HepG2 (cell line): Measurements from ENCODE around the gene NGFR. TPM values are rescaled to one million over a fixed set of nuclear protein-coding genes. Genes with fewer than 3 reads are reported as not detected.

Source experiments
- ATAD3A ChIP-seq: sonication (generic); formaldehyde crosslinking; IDR thresholded peaks from 2 replicates; pipeline ENCODE4 v1.4.0; 2020; ENCODE audit warnings: missing genetic modification reagents
- BRD4 ChIP-seq: sonication (generic); formaldehyde crosslinking; IDR thresholded peaks from 2 replicates; pipeline ENCODE4 v1.4.0; 2020; ENCODE audit warnings: missing genetic modification reagents
- CBX5 ChIP-seq: sonication (generic); formaldehyde crosslinking; IDR thresholded peaks from 2 replicates; pipeline ENCODE4 v1.4.0; 2020; ENCODE audit warnings: missing genetic modification reagents, borderline replicate concordance
- EP300 ChIP-seq, 3 experiments: sonication (generic) in 1 of 3; formaldehyde crosslinking in 1 of 3; IDR thresholded peaks; 2 replicates each; pipeline versions ENCODE4 v1.5.1 to v1.6.1; 2011 to 2020; ENCODE audit warnings: low read depth in 2 of 3, low read length in 2 of 3, borderline replicate concordance in 1 of 3, improper control_type of control experiment in 1 of 3, mild to moderate bottlenecking in 1 of 3, missing genetic modification reagents in 1 of 3, moderate library complexity in 1 of 3
- ERF ChIP-seq: IDR thresholded peaks from 2 replicates; pipeline ENCODE4 v1.6.1; 2018; ENCODE audit warnings: missing biosample characterization, missing genetic modification reagents
- HIVEP1 ChIP-seq: sonication (generic); formaldehyde crosslinking; IDR thresholded peaks from 2 replicates; pipeline ENCODE4 v1.4.0; 2020; ENCODE audit warnings: mild to moderate bottlenecking, missing genetic modification reagents
- MED1 ChIP-seq: sonication (generic); formaldehyde crosslinking; IDR thresholded peaks from 2 replicates; pipeline ENCODE4 v1.4.0; 2020; ENCODE audit warnings: missing genetic modification reagents
- NFE2 ChIP-seq: sonication (generic); formaldehyde crosslinking; IDR thresholded peaks from 2 replicates; pipeline ENCODE4 v1.4.0; 2020; ENCODE audit warnings: missing genetic modification reagents
- SRF ChIP-seq: IDR thresholded peaks from 2 replicates; pipeline ENCODE4 v1.6.1; 2011; ENCODE audit warnings: mild to moderate bottlenecking, low read depth, low read length, moderate library complexity
- SRSF1 ChIP-seq: fragments of 200-400 bp; formaldehyde crosslinking; optimal IDR thresholded peaks from 2 replicates; pipeline ENCODE3; 2017; ENCODE audit warnings: mild to moderate bottlenecking, low read depth, low read length, moderate library complexity
- ZNF343 ChIP-seq: sonication (generic); formaldehyde crosslinking; IDR thresholded peaks from 2 replicates; pipeline ENCODE4 v1.4.0; 2020; ENCODE audit warnings: mild to moderate bottlenecking, missing genetic modification reagents
- ZNF383 ChIP-seq: sonication (generic); formaldehyde crosslinking; IDR thresholded peaks from 2 replicates; pipeline ENCODE4 v1.4.0; 2020; ENCODE audit warnings: missing genetic modification reagents, mild to moderate bottlenecking, borderline replicate concordance
- polyA plus RNA-seq, 8 experiments: library from polyadenylated mRNA; depleted of rRNA in 3 of 8; stranded (reverse) in 7 of 8; unstranded in 1 of 8; fragments of >200 nt; fragmentation: Illumina TruSeq in 4 of 8; extraction: Trizol in 4 of 8; gene quantifications; 2 replicates each; pipeline versions ENCODE4 v1.2.1 to v1.2.3, GENCODE V29; 2011 to 2016; ENCODE audit warnings: low read depth in 4 of 8, missing spikeins in 1 of 8, mixed read lengths in 1 of 8; ENCODE audit not compliant: insufficient read depth in 1 of 8
- total RNA-seq, 5 experiments: library from RNA; depleted of rRNA; stranded (reverse); fragments of >200 nt; fragmentation: Illumina TruSeq; extraction: Trizol; gene quantifications; 2 replicates each; pipeline ENCODE4 v1.2.3, GENCODE V29; 2016; ENCODE audit warnings: low read depth in 1 of 5
- TF ChIP-seq, protein P1 (sequence below): IDR thresholded peaks from 2 replicates; pipeline ENCODE4 v1.4.0; 2020; ENCODE audit warnings: mild to moderate bottlenecking, missing genetic modification reagents
- TF ChIP-seq, protein P2 (sequence below): sonication (generic); formaldehyde crosslinking; IDR thresholded peaks from 2 replicates; pipeline ENCODE4 v1.4.0; 2020; ENCODE audit warnings: mild to moderate bottlenecking, missing genetic modification reagents
- TF ChIP-seq, protein P3 (sequence below): IDR thresholded peaks from 2 replicates; pipeline ENCODE4 v1.6.1; 2016; ENCODE audit warnings: missing genetic modification reagents, missing compliant biosample characterization
- TF ChIP-seq, protein P4 (sequence below): sonication (generic); formaldehyde crosslinking; IDR thresholded peaks from 2 replicates; pipeline ENCODE4 v1.5.1; 2020; ENCODE audit warnings: mild to moderate bottlenecking, missing genetic modification reagents, moderate library complexity
- TF ChIP-seq, protein P5 (sequence below): sonication (generic); formaldehyde crosslinking; IDR thresholded peaks from 2 replicates; pipeline ENCODE4 v1.8.0; 2022; ENCODE audit warnings: missing genetic modification reagents, mild to moderate bottlenecking, borderline replicate concordance
- TF ChIP-seq, protein P6 (sequence below): IDR thresholded peaks from 2 replicates; pipeline ENCODE4 v1.6.1; 2016; ENCODE audit warnings: missing compliant biosample characterization, missing genetic modification reagents, borderline replicate concordance

The NGFR gene
- total and polyA plus RNA-seq, 2 of the 13 experiments (the other 11 are each of a cell fraction or from before 2014, with no cell fraction given) = 1.1 to 1.8 TPM

DNA sequence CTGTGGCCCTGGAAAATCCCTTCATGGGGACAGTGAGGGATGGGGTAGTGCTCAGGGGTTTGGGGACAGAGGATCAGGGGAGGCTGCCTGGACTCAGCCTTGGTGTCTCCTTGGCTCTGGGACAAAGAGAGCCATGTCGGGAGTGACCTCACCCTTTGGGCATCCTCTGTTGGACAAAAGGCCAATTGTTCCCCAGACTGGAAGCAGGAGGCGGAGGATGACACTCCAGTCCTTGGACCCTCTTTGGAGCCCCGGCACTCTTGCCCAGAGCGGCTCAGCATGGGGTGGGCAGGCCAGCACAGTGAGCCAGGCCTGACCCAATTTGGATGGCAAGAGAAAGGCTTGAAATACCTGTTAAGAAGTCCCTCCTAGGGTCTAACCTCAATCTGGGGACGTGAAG is 41.0 kb upstream of the NGFR start (continued):
- TF ChIP-seq, protein P1, sequence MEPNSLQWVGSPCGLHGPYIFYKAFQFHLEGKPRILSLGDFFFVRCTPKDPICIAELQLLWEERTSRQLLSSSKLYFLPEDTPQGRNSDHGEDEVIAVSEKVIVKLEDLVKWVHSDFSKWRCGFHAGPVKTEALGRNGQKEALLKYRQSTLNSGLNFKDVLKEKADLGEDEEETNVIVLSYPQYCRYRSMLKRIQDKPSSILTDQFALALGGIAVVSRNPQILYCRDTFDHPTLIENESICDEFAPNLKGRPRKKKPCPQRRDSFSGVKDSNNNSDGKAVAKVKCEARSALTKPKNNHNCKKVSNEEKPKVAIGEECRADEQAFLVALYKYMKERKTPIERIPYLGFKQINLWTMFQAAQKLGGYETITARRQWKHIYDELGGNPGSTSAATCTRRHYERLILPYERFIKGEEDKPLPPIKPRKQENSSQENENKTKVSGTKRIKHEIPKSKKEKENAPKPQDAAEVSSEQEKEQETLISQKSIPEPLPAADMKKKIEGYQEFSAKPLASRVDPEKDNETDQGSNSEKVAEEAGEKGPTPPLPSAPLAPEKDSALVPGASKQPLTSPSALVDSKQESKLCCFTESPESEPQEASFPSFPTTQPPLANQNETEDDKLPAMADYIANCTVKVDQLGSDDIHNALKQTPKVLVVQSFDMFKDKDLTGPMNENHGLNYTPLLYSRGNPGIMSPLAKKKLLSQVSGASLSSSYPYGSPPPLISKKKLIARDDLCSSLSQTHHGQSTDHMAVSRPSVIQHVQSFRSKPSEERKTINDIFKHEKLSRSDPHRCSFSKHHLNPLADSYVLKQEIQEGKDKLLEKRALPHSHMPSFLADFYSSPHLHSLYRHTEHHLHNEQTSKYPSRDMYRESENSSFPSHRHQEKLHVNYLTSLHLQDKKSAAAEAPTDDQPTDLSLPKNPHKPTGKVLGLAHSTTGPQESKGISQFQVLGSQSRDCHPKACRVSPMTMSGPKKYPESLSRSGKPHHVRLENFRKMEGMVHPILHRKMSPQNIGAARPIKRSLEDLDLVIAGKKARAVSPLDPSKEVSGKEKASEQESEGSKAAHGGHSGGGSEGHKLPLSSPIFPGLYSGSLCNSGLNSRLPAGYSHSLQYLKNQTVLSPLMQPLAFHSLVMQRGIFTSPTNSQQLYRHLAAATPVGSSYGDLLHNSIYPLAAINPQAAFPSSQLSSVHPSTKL (CRISPR knock-in tag) = peak; percentile 55; the same call in 1 of the 2 replicates
- TF ChIP-seq SRSF1 (no peak), ATAD3A (CRISPR knock-in tag) (no peak), ERF (CRISPR knock-in tag) (0 out of 2 replicates have a peak, but pooled peaks have one; percentile 20), ZNF343 (CRISPR knock-in tag) (0 out of 2 replicates have a peak, but pooled peaks have one; percentile 63), EP300 (IDR thresholded peaks at IDR 0.05; ENCODE audit: low read depth in 2 of 2, low read length in 2 of 2) (0 out of 4 replicates have a peak, but pooled peaks of 1 of the 2 experiments have one; percentile 27), EP300 (CRISPR knock-in tag; IDR thresholded peaks at IDR 0.05; ENCODE audit: borderline replicate concordance) (no peak), SRF (no peak), ZNF383 (CRISPR knock-in tag) (0 out of 2 replicates have a peak, but pooled peaks have one; percentile 50), HIVEP1 (CRISPR knock-in tag) (no peak), MED1 (CRISPR knock-in tag) (0 out of 2 replicates have a peak, but pooled peaks have one; percentile 17), CBX5 (CRISPR knock-in tag) (0 out of 2 replicates have a peak, but pooled peaks have one; percentile 38), BRD4 (CRISPR knock-in tag) (no peak), NFE2 (no peak)
- TF ChIP-seq, protein P2, sequence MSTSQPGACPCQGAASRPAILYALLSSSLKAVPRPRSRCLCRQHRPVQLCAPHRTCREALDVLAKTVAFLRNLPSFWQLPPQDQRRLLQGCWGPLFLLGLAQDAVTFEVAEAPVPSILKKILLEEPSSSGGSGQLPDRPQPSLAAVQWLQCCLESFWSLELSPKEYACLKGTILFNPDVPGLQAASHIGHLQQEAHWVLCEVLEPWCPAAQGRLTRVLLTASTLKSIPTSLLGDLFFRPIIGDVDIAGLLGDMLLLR (CRISPR knock-in tag) = no peak
- TF ChIP-seq, protein P3, sequence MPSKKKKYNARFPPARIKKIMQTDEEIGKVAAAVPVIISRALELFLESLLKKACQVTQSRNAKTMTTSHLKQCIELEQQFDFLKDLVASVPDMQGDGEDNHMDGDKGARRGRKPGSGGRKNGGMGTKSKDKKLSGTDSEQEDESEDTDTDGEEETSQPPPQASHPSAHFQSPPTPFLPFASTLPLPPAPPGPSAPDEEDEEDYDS = peak; percentile 36; the same call in 1 of the 2 replicates
- TF ChIP-seq, protein P4, sequence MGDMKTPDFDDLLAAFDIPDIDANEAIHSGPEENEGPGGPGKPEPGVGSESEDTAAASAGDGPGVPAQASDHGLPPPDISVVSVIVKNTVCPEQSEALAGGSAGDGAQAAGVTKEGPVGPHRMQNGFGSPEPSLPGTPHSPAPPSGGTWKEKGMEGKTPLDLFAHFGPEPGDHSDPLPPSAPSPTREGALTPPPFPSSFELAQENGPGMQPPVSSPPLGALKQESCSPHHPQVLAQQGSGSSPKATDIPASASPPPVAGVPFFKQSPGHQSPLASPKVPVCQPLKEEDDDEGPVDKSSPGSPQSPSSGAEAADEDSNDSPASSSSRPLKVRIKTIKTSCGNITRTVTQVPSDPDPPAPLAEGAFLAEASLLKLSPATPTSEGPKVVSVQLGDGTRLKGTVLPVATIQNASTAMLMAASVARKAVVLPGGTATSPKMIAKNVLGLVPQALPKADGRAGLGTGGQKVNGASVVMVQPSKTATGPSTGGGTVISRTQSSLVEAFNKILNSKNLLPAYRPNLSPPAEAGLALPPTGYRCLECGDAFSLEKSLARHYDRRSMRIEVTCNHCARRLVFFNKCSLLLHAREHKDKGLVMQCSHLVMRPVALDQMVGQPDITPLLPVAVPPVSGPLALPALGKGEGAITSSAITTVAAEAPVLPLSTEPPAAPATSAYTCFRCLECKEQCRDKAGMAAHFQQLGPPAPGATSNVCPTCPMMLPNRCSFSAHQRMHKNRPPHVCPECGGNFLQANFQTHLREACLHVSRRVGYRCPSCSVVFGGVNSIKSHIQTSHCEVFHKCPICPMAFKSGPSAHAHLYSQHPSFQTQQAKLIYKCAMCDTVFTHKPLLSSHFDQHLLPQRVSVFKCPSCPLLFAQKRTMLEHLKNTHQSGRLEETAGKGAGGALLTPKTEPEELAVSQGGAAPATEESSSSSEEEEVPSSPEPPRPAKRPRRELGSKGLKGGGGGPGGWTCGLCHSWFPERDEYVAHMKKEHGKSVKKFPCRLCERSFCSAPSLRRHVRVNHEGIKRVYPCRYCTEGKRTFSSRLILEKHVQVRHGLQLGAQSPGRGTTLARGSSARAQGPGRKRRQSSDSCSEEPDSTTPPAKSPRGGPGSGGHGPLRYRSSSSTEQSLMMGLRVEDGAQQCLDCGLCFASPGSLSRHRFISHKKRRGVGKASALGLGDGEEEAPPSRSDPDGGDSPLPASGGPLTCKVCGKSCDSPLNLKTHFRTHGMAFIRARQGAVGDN (CRISPR knock-in tag) = peak; percentile 74
- TF ChIP-seq, protein P5, sequence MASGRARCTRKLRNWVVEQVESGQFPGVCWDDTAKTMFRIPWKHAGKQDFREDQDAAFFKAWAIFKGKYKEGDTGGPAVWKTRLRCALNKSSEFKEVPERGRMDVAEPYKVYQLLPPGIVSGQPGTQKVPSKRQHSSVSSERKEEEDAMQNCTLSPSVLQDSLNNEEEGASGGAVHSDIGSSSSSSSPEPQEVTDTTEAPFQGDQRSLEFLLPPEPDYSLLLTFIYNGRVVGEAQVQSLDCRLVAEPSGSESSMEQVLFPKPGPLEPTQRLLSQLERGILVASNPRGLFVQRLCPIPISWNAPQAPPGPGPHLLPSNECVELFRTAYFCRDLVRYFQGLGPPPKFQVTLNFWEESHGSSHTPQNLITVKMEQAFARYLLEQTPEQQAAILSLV (CRISPR knock-in tag) = peak; percentile 33; the same call in 1 of the 2 replicates
- TF ChIP-seq, protein P6, sequence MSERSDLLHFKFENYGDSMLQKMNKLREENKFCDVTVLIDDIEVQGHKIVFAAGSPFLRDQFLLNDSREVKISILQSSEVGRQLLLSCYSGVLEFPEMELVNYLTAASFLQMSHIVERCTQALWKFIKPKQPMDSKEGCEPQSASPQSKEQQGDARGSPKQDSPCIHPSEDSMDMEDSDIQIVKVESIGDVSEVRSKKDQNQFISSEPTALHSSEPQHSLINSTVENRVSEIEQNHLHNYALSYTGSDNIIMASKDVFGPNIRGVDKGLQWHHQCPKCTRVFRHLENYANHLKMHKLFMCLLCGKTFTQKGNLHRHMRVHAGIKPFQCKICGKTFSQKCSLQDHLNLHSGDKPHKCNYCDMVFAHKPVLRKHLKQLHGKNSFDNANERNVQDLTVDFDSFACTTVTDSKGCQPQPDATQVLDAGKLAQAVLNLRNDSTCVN (CRISPR knock-in tag) = no peak
